Measurements from ENCODE around the gene INKA2.

Gene INKA2

GRCh38 chr1:111696330-111696729 lies 42.9 kb downstream of the INKA2 start:
- no peaks in the 10 kb centered on the region for H3K27me3 ChIP-seq (ENCODE audit: low read depth, low read length)
- peaks cover 51 to 53% of the 10 kb centered on the region in 2 donors for H3K36me3 ChIP-seq (ENCODE audit: control insufficient read depth in 1 of 2, insufficient read depth in 2 of 2, low read length in 2 of 2)
- no peak overlapping the region for H3K27ac ChIP-seq (ENCODE audit: low read length)
- peaks cover 0 to 15% of the 10 kb centered on the region in 2 donors for H3K4me1 ChIP-seq (ENCODE audit: control insufficient read depth in 1 of 2, insufficient read depth in 2 of 2, low read length in 2 of 2)
- no peaks in the 10 kb centered on the region for H3K9me3 ChIP-seq (ENCODE audit: control insufficient read depth in 1 of 2, low read length in 2 of 2)
- no peak overlapping the region for H3K4me3 ChIP-seq (ENCODE audit: low read depth in 1 of 2, low read length in 2 of 2)

- Histone ChIP-seq H3K36me3 (ENCODE audit: control insufficient read depth in 1 of 2, insufficient read depth in 2 of 2, low read length in 2 of 2) (peaks cover 47 to 52% of the 10 kb centered on the region in 2 donors), H3K4me3 (ENCODE audit: low read depth in 1 of 2, low read length in 2 of 2) (no peak overlapping the region), H3K4me1 (ENCODE audit: control insufficient read depth in 1 of 2, insufficient read depth in 2 of 2, low read length in 2 of 2) (peaks cover 0 to 15% of the 10 kb centered on the region in 2 donors), H3K27me3 (ENCODE audit: low read depth, low read length) (no peaks in the 10 kb centered on the region), H3K27ac (ENCODE audit: low read length) (no peak overlapping the region), H3K9me3 (ENCODE audit: control insufficient read depth in 1 of 2, low read length in 2 of 2) (no peaks in the 10 kb centered on the region)
Measured at GRCh38 chr1:111695801-111696200, 43.4 kb downstream of the INKA2 start.

DNA sequence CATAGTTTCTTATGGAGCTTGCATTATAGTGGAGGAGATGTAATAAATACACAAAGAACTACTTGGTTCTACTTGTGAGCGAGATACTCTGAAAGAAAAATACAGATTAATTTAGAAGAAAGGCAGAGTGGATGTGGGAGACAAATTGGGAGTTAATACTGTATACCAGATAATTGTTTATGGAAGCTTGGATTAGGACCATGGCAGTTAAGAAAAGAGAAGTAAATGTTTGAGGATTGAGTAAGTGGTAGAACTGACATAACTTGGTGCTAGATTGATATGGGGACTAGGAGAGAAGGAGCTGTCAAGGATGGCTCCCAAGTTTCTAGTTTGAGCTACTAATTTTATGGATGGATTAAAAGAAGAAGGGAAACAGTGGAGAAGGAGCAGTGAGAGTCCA lies 47.3 kb downstream of the INKA2 start:
- Histone ChIP-seq H3K9me3 (ENCODE audit: control insufficient read depth in 1 of 2, low read length in 2 of 2) (no peaks in the 10 kb centered on the region), H3K4me1 (ENCODE audit: control insufficient read depth in 1 of 2, insufficient read depth in 2 of 2, low read length in 2 of 2) (peaks cover 8 to 27% of the 10 kb centered on the region in 2 donors), H3K27me3 (ENCODE audit: low read depth, low read length) (no peaks in the 10 kb centered on the region), H3K4me3 (ENCODE audit: low read depth in 1 of 2, low read length in 2 of 2) (no peak overlapping the region), H3K36me3 (ENCODE audit: control insufficient read depth in 1 of 2, insufficient read depth in 2 of 2, low read length in 2 of 2) (peaks cover 12 to 32% of the 10 kb centered on the region in 2 donors), H3K27ac (ENCODE audit: low read length) (no peak overlapping the region)

GRCh38 chr1:111690306-111690617 lies 48.9 kb downstream of the INKA2 start:
- H3K9me3 ChIP-seq (ENCODE audit: control insufficient read depth in 1 of 2, low read length in 2 of 2), result no peaks in the 10 kb centered on the region
- peaks cover 12 to 21% of the 10 kb centered on the region in 2 donors for H3K36me3 ChIP-seq (ENCODE audit: control insufficient read depth in 1 of 2, insufficient read depth in 2 of 2, low read length in 2 of 2)
- no peak overlapping the region for H3K4me3 ChIP-seq (ENCODE audit: low read depth in 1 of 2, low read length in 2 of 2)
- peaks cover 8 to 20% of the 10 kb centered on the region in 2 donors for H3K4me1 ChIP-seq (ENCODE audit: control insufficient read depth in 1 of 2, insufficient read depth in 2 of 2, low read length in 2 of 2)
- H3K27ac ChIP-seq (ENCODE audit: low read length), result no peak overlapping the region
- no peaks in the 10 kb centered on the region for H3K27me3 ChIP-seq (ENCODE audit: low read depth, low read length)
